Measurements from ENCODE around the gene ACBD5.
"Not testable (repeated sequence)": the region's sequence is repeated elsewhere in the genome, so short reads cannot be mapped to it uniquely, and the experiment has no call there.

The ACBD5 gene

GRCh38 chr10:27192284-27192683 lies 48.3 kb downstream of the ACBD5 start:
- H3K27me3 ChIP-seq (ENCODE audit: control insufficient read depth, insufficient read depth, low read length) = no peaks in the 10 kb centered on the region
- H3K4me3 ChIP-seq (ENCODE audit: low read depth, low read length) = no peak overlapping the region
- no peaks in the 10 kb centered on the region for H3K9me3 ChIP-seq (ENCODE audit: control insufficient read depth, insufficient read depth, low read length)
- H3K9ac ChIP-seq (ENCODE audit: low read depth, low read length) = no peak overlapping the region
- no peaks in the 10 kb centered on the region for H3K4me1 ChIP-seq (ENCODE audit: control insufficient read depth, insufficient read depth, low read length)
- H3K36me3 ChIP-seq (ENCODE audit: control insufficient read depth, insufficient read depth, low read length) = peaks cover 13% of the 10 kb centered on the region
- H3K27ac ChIP-seq (ENCODE audit: low read depth, low read length) = no peak overlapping the region

GRCh38 chr10:27190508-27190907 lies 50.1 kb downstream of the ACBD5 start:
- no peaks in the 10 kb centered on the region for H3K9me3 ChIP-seq (ENCODE audit: control insufficient read depth, insufficient read depth, low read length)
- no peak overlapping the region for H3K9ac ChIP-seq (ENCODE audit: low read depth, low read length)

GRCh38 chr10:27188897-27189296 lies 51.7 kb downstream of the ACBD5 start:
- Histone ChIP-seq H3K9me3 (ENCODE audit: control insufficient read depth, insufficient read depth, low read length) (no peaks in the 10 kb centered on the region), H3K36me3 (ENCODE audit: control insufficient read depth, insufficient read depth, low read length) (peaks cover 36% of the 10 kb centered on the region), H3K4me3 (ENCODE audit: low read depth, low read length) (no peak overlapping the region), H3K27me3 (ENCODE audit: control insufficient read depth, insufficient read depth, low read length) (no peaks in the 10 kb centered on the region), H3K9ac (ENCODE audit: low read depth, low read length) (no peak overlapping the region), H3K4me1 (ENCODE audit: control insufficient read depth, insufficient read depth, low read length) (no peaks in the 10 kb centered on the region), H3K27ac (ENCODE audit: low read depth, low read length) (no peak overlapping the region)

More at GRCh38 chr10:27190508-27190907, 50.1 kb downstream of the ACBD5 start:
- H3K4me1 ChIP-seq (ENCODE audit: control insufficient read depth, insufficient read depth, low read length) = no peaks in the 10 kb centered on the region
- H3K4me3 ChIP-seq (ENCODE audit: low read depth, low read length) = no peak overlapping the region
- peaks cover 22% of the 10 kb centered on the region for H3K36me3 ChIP-seq (ENCODE audit: control insufficient read depth, insufficient read depth, low read length)
- H3K27ac ChIP-seq (ENCODE audit: low read depth, low read length) = no peak overlapping the region
- no peaks in the 10 kb centered on the region for H3K27me3 ChIP-seq (ENCODE audit: control insufficient read depth, insufficient read depth, low read length)

- peaks cover 42% of the 10 kb centered on the region for H3K36me3 ChIP-seq (ENCODE audit: control insufficient read depth, insufficient read depth, low read length)
- no peak overlapping the region for H3K27ac ChIP-seq (ENCODE audit: low read depth, low read length)
- H3K9me3 ChIP-seq (ENCODE audit: control insufficient read depth, insufficient read depth, low read length) = no peaks in the 10 kb centered on the region
- no peaks in the 10 kb centered on the region for H3K27me3 ChIP-seq (ENCODE audit: control insufficient read depth, insufficient read depth, low read length)
- no peak overlapping the region for H3K9ac ChIP-seq (ENCODE audit: low read depth, low read length)
- no peaks in the 10 kb centered on the region for H3K4me1 ChIP-seq (ENCODE audit: control insufficient read depth, insufficient read depth, low read length)
- no peak overlapping the region for H3K4me3 ChIP-seq (ENCODE audit: low read depth, low read length)
Measured at GRCh38 chr10:27188259-27188658, 52.3 kb downstream of the ACBD5 start.

DNA sequence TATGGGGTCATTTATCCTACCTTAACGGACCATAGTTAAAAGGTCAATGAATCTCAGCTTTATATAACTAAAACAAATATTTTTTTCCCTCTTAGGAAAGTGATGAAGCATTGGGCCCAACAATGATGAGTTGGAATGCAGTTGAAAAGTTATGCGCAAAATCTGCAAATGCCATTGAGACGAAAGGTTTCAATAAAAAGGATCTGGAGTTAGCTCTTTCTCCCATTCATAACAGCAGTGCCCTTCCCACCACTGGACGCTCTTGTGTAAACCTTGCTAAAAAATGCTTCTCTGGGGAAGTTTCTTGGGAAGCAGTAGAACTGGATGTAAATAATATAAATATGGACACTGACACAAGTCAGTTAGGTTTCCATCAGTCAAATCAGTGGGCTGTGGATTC lies 70.7 kb downstream of the ACBD5 start:
- H3K4me3 ChIP-seq (ENCODE audit: low read depth, low read length) = no peak overlapping the region
- H3K4me1 ChIP-seq (ENCODE audit: control insufficient read depth, insufficient read depth, low read length) = no peaks in the 10 kb centered on the region
- H3K27ac ChIP-seq (ENCODE audit: low read depth, low read length) = no peak overlapping the region
- peaks cover 94% of the 10 kb centered on the region for H3K36me3 ChIP-seq (ENCODE audit: control insufficient read depth, insufficient read depth, low read length)
- no peaks in the 10 kb centered on the region for H3K9me3 ChIP-seq (ENCODE audit: control insufficient read depth, insufficient read depth, low read length)
- H3K9ac ChIP-seq (ENCODE audit: low read depth, low read length) = no peak overlapping the region
- H3K27me3 ChIP-seq (ENCODE audit: control insufficient read depth, insufficient read depth, low read length) = no peaks in the 10 kb centered on the region

DNA sequence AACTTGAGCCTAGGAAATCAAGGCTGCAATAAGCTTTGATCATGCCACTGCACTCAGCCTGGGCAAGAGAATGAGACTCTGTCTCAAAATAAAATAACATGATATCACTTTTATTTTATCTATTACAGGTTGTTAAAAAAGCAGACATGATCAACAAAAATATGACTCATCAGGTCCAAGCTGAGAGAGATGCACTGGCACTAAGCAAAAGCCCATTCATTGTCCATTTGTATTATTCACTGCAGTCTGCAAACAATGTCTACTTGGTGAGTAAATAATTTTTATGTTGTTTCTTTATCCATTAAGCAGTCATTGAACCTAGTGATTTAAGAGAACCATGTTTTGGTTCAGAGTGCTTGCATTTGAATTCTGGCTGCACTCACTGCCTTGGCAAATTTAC lies 82.2 kb downstream of the ACBD5 start:
- H3K4me1 ChIP-seq (ENCODE audit: control insufficient read depth, insufficient read depth, low read length) = peaks cover 3% of the 10 kb centered on the region; the same call in 1 of the 2 replicates
- H3K9me3 ChIP-seq (ENCODE audit: control insufficient read depth, insufficient read depth, low read length) = no peaks in the 10 kb centered on the region
- H3K4me3 ChIP-seq (ENCODE audit: low read depth, low read length) = no peak overlapping the region
- no peak overlapping the region for H3K9ac ChIP-seq (ENCODE audit: low read depth, low read length)
- H3K27ac ChIP-seq (ENCODE audit: low read depth, low read length) = no peak overlapping the region
- H3K27me3 ChIP-seq (ENCODE audit: control insufficient read depth, insufficient read depth, low read length) = no peaks in the 10 kb centered on the region
- peaks cover 64% of the 10 kb centered on the region for H3K36me3 ChIP-seq (ENCODE audit: control insufficient read depth, insufficient read depth, low read length)

- Histone ChIP-seq H3K27ac (ENCODE audit: low read depth, low read length) (no peak overlapping the region), H3K36me3 (ENCODE audit: control insufficient read depth, insufficient read depth, low read length) (peaks cover 52% of the 10 kb centered on the region), H3K9ac (ENCODE audit: low read depth, low read length) (no peak overlapping the region), H3K4me3 (ENCODE audit: low read depth, low read length) (peak overlapping the region; percentile 100), H3K27me3 (ENCODE audit: control insufficient read depth, insufficient read depth, low read length) (no peaks in the 10 kb centered on the region), H3K4me1 (ENCODE audit: control insufficient read depth, insufficient read depth, low read length) (peaks cover 9% of the 10 kb centered on the region; the same call in 1 of the 2 replicates), H3K9me3 (ENCODE audit: control insufficient read depth, insufficient read depth, low read length) (no peaks in the 10 kb centered on the region)
Measured at GRCh38 chr10:27157150-27157549, 83.4 kb downstream of the ACBD5 start.

DNA sequence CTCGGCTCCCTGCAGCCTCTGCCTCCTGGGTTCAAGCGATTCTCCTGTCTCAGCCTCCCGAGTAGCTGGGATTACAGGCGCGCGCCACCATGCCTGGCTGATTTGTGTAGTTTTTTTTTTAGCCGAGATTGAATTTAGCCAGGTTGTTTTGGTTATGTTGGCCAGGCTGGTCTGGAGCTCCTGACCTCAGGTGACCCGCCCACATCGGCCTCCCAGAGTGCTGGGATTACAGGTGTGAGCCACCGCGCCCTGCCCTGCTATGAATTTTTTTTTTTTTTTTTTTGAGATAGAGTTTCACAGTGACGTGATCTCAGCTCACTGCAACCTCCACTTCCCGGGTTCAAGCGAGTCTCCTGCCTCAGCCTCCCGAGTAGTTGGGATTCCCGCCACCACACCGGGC lies 84.0 kb downstream of the ACBD5 start:
- 0 out of 2 replicates have a peak overlapping the region, but pooled peaks have one; percentile 56 for H3K9ac ChIP-seq (ENCODE audit: low read depth, low read length)
- H3K36me3 ChIP-seq (ENCODE audit: control insufficient read depth, insufficient read depth, low read length) = peaks cover 46% of the 10 kb centered on the region
- not testable (repeated sequence) for H3K27me3 ChIP-seq (ENCODE audit: control insufficient read depth, insufficient read depth, low read length); H3K9me3 ChIP-seq (ENCODE audit: control insufficient read depth, insufficient read depth, low read length); H3K4me1 ChIP-seq (ENCODE audit: control insufficient read depth, insufficient read depth, low read length); H3K27ac ChIP-seq (ENCODE audit: low read depth, low read length)
- H3K4me3 ChIP-seq (ENCODE audit: low read depth, low read length) = peak overlapping the region; percentile 100

GRCh38 chr10:27155066-27155754 lies 85.4 kb downstream of the ACBD5 start, which contains the start of gene MASTL:
TSS of gene MASTL (plus strand) at chr10:27155352. CDS start at chr10:27155427, 75 bp downstream.
- Histone ChIP-seq H3K9ac (ENCODE audit: low read depth, low read length) (peak within 1 kb of the TSS; percentile 96), H3K36me3 (ENCODE audit: control insufficient read depth, insufficient read depth, low read length) (peaks cover 32% of the 10 kb centered on the region), H3K4me1 (ENCODE audit: control insufficient read depth, insufficient read depth, low read length) (peaks cover 9% of the 10 kb centered on the region; the same call in 1 of the 2 replicates), H3K27ac (ENCODE audit: low read depth, low read length) (peak within 1 kb of the TSS; percentile 99), H3K27me3 (ENCODE audit: control insufficient read depth, insufficient read depth, low read length) (no peaks in the 10 kb centered on the region), H3K9me3 (ENCODE audit: control insufficient read depth, insufficient read depth, low read length) (no peaks in the 10 kb centered on the region), H3K4me3 (ENCODE audit: low read depth, low read length) (peak within 1 kb of the TSS; percentile 100)

- H3K9ac ChIP-seq (ENCODE audit: low read depth, low read length) = peak overlapping the region; percentile 96
- peak overlapping the region; percentile 99 for H3K27ac ChIP-seq (ENCODE audit: low read depth, low read length)
- H3K4me1 ChIP-seq (ENCODE audit: control insufficient read depth, insufficient read depth, low read length) = peaks cover 9% of the 10 kb centered on the region; the same call in 1 of the 2 replicates
- H3K27me3 ChIP-seq (ENCODE audit: control insufficient read depth, insufficient read depth, low read length) = no peaks in the 10 kb centered on the region
- peak overlapping the region; percentile 100 for H3K4me3 ChIP-seq (ENCODE audit: low read depth, low read length)
- H3K36me3 ChIP-seq (ENCODE audit: control insufficient read depth, insufficient read depth, low read length) = peaks cover 24% of the 10 kb centered on the region
- H3K9me3 ChIP-seq (ENCODE audit: control insufficient read depth, insufficient read depth, low read length) = no peaks in the 10 kb centered on the region
Measured at GRCh38 chr10:27153845-27154193, 86.8 kb downstream of the ACBD5 start.

- Histone ChIP-seq H3K27ac (ENCODE audit: low read depth, low read length) (no peak overlapping the region), H3K4me1 (ENCODE audit: control insufficient read depth, insufficient read depth, low read length) (peaks cover 9% of the 10 kb centered on the region; the same call in 1 of the 2 replicates), H3K36me3 (ENCODE audit: control insufficient read depth, insufficient read depth, low read length) (peaks cover 24% of the 10 kb centered on the region), H3K9ac (ENCODE audit: low read depth, low read length) (peak overlapping the region; percentile 96), H3K4me3 (ENCODE audit: low read depth, low read length) (peak overlapping the region; percentile 100), H3K27me3 (ENCODE audit: control insufficient read depth, insufficient read depth, low read length) (no peaks in the 10 kb centered on the region), H3K9me3 (ENCODE audit: control insufficient read depth, insufficient read depth, low read length) (no peaks in the 10 kb centered on the region)
Measured at GRCh38 chr10:27153329-27153728, 87.3 kb downstream of the ACBD5 start.
